Caco-2 (cell line): ENCODE data around the gene RBM11. TPM values are rescaled to one million over a fixed set of nuclear protein-coding genes. Genes with fewer than 3 reads are reported as not detected.

ENCODE experiments used
- BruUV-seq: library from RNA; stranded (reverse); fragments of 400-500 nt; replicated peaks from 2 replicates; lab custom pipeline; 2021; lab: Mats Ljungman, UMichigan
- CTCF ChIA-PET: fragments of 300-600 bp; sonication (Branson Sonifier 250); formaldehyde crosslinking; loops from one replicate; lab custom pipeline; 2022; ENCODE audit warnings: antibody characterized with exemption; lab: Charles Lee
- POLR2A ChIA-PET: fragments of 300-600 bp; sonication (Branson Sonifier 250); formaldehyde crosslinking; loops from one replicate; lab custom pipeline; 2022; ENCODE audit warnings: antibody characterized with exemption; lab: Charles Lee
- DNase-seq, 2 experiments: peaks; one replicate each; pipeline versions ENCODE4 v3.0.0 to v3.0.0-alpha.2; 2020 to 2022
- H3K27me3 ChIP-seq: replicated peaks from 2 replicates; pipeline ENCODE4 v1.6.0; 2011; ENCODE audit warnings: low read length; ENCODE audit not compliant: control insufficient read depth, insufficient read depth
- H3K36me3 ChIP-seq: 2 replicates; pipeline ENCODE4 v1.5.1; 2011; ENCODE audit warnings: low read length; ENCODE audit not compliant: control insufficient read depth, insufficient read depth
- H3K4me1 ChIP-seq: fragments of 250-450 bp; sonication (Bioruptor Pico); 2 replicates; pipeline ENCODE4 v1.5.1; 2020; ENCODE audit warnings: mild to moderate bottlenecking
- H3K4me3 ChIP-seq: 2 replicates; pipeline ENCODE4 v1.5.1; 2011; ENCODE audit warnings: low read depth, mild to moderate bottlenecking, control low read depth, low read length
- H3K9me3 ChIP-seq: fragments of 250-450 bp; sonication (Bioruptor Pico); 2 replicates; pipeline ENCODE4 v1.5.1; 2020; ENCODE audit warnings: mild to moderate bottlenecking, moderate library complexity
- H3K27ac Mint-ChIP-seq: one replicate; pipeline ENCODE4 v1.8.0; 2022; ENCODE audit warnings: mixed read lengths; ENCODE audit not compliant: unreplicated experiment
- H3K27me3 Mint-ChIP-seq: one replicate; pipeline ENCODE4 v1.8.0; 2022; ENCODE audit warnings: mixed read lengths; ENCODE audit not compliant: insufficient read depth, unreplicated experiment
- H3K36me3 Mint-ChIP-seq: one replicate; pipeline ENCODE4 v1.8.0; 2022; ENCODE audit warnings: mild to moderate bottlenecking, mixed read lengths; ENCODE audit not compliant: insufficient read depth, unreplicated experiment
- H3K4me1 Mint-ChIP-seq: one replicate; pipeline ENCODE4 v1.8.0; 2022; ENCODE audit warnings: low read depth, mixed read lengths; ENCODE audit not compliant: unreplicated experiment
- H3K4me3 Mint-ChIP-seq: one replicate; pipeline ENCODE4 v1.8.0; 2022; ENCODE audit warnings: mild to moderate bottlenecking, moderate library complexity, mixed read lengths; ENCODE audit not compliant: unreplicated experiment
- H3K9me3 Mint-ChIP-seq: one replicate; pipeline ENCODE4 v1.8.0; 2022; ENCODE audit warnings: mixed read lengths; ENCODE audit not compliant: unreplicated experiment
- intact Hi-C: fragments of 100-400 bp; cut with micrococcal nuclease; formaldehyde crosslinking; loops from one replicate; pipeline ENCODE4 v1.10.0; 2022; ENCODE audit not compliant: unreplicated experiment
- total RNA-seq: library from RNA; stranded (reverse); gene quantifications from 2 replicates; pipeline ENCODE4 v1.2.3, GENCODE V29; 2022
- TF ChIP-seq, protein P1 (sequence below), 2 experiments: fragments of 200-600 bp in 1 of 2; IDR thresholded peaks; 1 replicate in 1 of 2; 2 replicates in 1 of 2; pipeline versions ENCODE4 v1.5.1 to v1.8.0; 2011 to 2022; ENCODE audit warnings: antibody characterized with exemption in 1 of 2, control low read depth in 1 of 2, inconsistent platforms in 1 of 2, low read depth in 1 of 2, low read length in 1 of 2, mild to moderate bottlenecking in 1 of 2, moderate library complexity in 1 of 2; ENCODE audit not compliant: insufficient read depth in 1 of 2, severe bottlenecking in 1 of 2, unreplicated experiment in 1 of 2

RBM11 gene
- total RNA-seq, 1 experiment from 2014 or later, result 0.61 TPM

DNA sequence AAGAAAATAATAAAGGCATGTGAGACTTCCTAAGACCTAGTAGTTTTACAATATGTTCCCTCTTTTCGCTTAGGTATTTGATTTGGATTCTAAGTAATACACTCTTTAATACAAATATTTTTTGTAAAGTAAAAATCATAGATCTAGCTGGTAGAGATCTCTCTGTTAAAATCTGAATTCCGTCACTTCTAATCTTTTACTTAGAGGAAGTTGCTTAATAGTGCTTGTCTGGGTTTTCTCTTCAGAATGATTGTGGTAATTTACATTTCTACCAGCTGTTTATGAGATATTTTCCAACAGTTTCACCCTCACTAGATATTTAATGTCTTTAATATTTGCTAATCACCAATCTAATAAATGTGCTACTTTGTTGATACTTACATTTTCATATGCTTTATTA lies 23.3 kb downstream of the RBM11 start:
- H3K4me3 Mint-ChIP-seq, result no peak overlapping the region
- Histone ChIP-seq H3K36me3 (no peaks in the 10 kb centered on the region), H3K4me3 (no peak overlapping the region), H3K4me1 (no peaks in the 10 kb centered on the region), H3K27me3 (no peaks in the 10 kb centered on the region), H3K9me3 (no peaks in the 10 kb centered on the region; the same call in 1 of the 2 replicates)
- POLR2A ChIA-PET, result no interaction called here
- CTCF ChIA-PET, result no interaction called here
- no peaks in the 10 kb centered on the region for H3K36me3 Mint-ChIP-seq
- BruUV-seq, result no TSS peak
- H3K27ac Mint-ChIP-seq, result no peak overlapping the region
- DNase-seq, result no peak
- TF ChIP-seq, protein P1, sequence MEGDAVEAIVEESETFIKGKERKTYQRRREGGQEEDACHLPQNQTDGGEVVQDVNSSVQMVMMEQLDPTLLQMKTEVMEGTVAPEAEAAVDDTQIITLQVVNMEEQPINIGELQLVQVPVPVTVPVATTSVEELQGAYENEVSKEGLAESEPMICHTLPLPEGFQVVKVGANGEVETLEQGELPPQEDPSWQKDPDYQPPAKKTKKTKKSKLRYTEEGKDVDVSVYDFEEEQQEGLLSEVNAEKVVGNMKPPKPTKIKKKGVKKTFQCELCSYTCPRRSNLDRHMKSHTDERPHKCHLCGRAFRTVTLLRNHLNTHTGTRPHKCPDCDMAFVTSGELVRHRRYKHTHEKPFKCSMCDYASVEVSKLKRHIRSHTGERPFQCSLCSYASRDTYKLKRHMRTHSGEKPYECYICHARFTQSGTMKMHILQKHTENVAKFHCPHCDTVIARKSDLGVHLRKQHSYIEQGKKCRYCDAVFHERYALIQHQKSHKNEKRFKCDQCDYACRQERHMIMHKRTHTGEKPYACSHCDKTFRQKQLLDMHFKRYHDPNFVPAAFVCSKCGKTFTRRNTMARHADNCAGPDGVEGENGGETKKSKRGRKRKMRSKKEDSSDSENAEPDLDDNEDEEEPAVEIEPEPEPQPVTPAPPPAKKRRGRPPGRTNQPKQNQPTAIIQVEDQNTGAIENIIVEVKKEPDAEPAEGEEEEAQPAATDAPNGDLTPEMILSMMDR (IDR thresholded peaks at IDR 0.05; ENCODE audit: insufficient read depth in 1 of 2, low read depth in 1 of 2, low read length in 1 of 2, severe bottlenecking in 1 of 2, unreplicated experiment in 1 of 2), result no peak
- peaks cover 9% of the 10 kb centered on the region for H3K4me1 Mint-ChIP-seq
- intact Hi-C loops, result no loop called here
- no peaks in the 10 kb centered on the region for H3K27me3 Mint-ChIP-seq
- H3K9me3 Mint-ChIP-seq, result peaks cover 11% of the 10 kb centered on the region

DNA sequence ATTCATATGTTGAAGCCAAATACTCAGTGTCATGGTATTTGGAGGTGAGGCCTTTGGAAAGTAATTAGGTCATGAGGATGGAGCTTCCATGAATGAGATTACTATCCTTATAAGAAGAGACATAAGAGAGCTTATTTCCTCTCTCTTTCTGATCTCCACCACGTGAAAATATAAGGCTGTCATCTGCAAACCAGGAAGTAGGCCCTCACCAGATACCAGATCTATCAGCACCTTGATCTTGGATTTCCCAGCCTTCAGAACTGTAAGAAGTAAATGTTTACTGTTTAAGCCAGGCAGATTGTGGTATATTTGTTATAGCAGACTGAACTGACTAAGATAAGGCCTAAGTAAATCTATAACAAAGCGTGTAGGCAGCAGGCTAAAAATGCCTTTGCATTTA lies 25.3 kb downstream of the RBM11 start:
- Mint-ChIP-seq H3K9me3 (peaks cover 11% of the 10 kb centered on the region), H3K27me3 (no peaks in the 10 kb centered on the region), H3K4me1 (peaks cover 9% of the 10 kb centered on the region), H3K27ac (no peak overlapping the region), H3K36me3 (no peaks in the 10 kb centered on the region), H3K4me3 (no peak overlapping the region)
- Histone ChIP-seq H3K4me1 (no peaks in the 10 kb centered on the region), H3K36me3 (no peaks in the 10 kb centered on the region), H3K27me3 (no peaks in the 10 kb centered on the region), H3K4me3 (no peak overlapping the region), H3K9me3 (no peaks in the 10 kb centered on the region; the same call in 1 of the 2 replicates)
- POLR2A ChIA-PET, result no interaction called here
- CTCF ChIA-PET, result no interaction called here
- DNase-seq, result no peak
- BruUV-seq, result no TSS peak
- TF ChIP-seq, protein P1 (IDR thresholded peaks at IDR 0.05; ENCODE audit: insufficient read depth in 1 of 2, low read depth in 1 of 2, low read length in 1 of 2, severe bottlenecking in 1 of 2, unreplicated experiment in 1 of 2), result no peak
- intact Hi-C loops, result no loop called here

DNA sequence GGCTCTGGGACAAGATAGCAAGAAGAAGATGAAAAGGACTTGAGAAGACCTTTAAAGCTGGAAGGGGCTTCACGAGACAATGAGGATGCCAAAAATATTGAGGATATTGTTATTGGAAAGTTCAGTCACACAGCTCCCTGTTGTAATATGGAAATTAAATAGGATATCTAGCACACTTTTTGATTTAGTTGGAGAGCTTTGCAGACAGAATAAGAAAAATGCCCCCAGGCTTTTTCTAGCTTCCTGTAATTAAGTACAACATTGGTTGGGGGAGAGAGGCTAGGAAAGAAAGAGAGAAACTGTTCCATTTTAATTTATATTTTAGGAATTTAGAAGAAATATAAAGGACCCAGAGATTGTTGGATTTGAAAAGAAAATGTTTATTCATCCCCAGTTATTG lies 27.5 kb downstream of the RBM11 start:
- Histone ChIP-seq H3K36me3 (no peaks in the 10 kb centered on the region), H3K4me1 (no peaks in the 10 kb centered on the region), H3K9me3 (no peaks in the 10 kb centered on the region; the same call in 1 of the 2 replicates), H3K27me3 (no peaks in the 10 kb centered on the region), H3K4me3 (no peak overlapping the region)
- H3K27ac Mint-ChIP-seq, result no peak overlapping the region
- ChIA-PET CTCF (no interaction called here), POLR2A (no interaction called here)
- H3K9me3 Mint-ChIP-seq, result peaks cover 21% of the 10 kb centered on the region
- no peak for DNase-seq
- intact Hi-C loops, result no loop called here
- no peak overlapping the region for H3K4me3 Mint-ChIP-seq
- TF ChIP-seq, protein P1 (IDR thresholded peaks at IDR 0.05; ENCODE audit: insufficient read depth in 1 of 2, low read depth in 1 of 2, low read length in 1 of 2, severe bottlenecking in 1 of 2, unreplicated experiment in 1 of 2), result no peak
- no peaks in the 10 kb centered on the region for H3K36me3 Mint-ChIP-seq
- peaks cover 9% of the 10 kb centered on the region for H3K4me1 Mint-ChIP-seq
- BruUV-seq, result no TSS peak
- H3K27me3 Mint-ChIP-seq, result peaks cover 3% of the 10 kb centered on the region
